HG02870 (cell line): ENCODE measurements around the gene DGKQ.

Experiments used
- ATAC-seq: cut with Tn5 transposase; IDR thresholded peaks from one replicate; pipeline ENCODE4 v1.9.1; 2021; ENCODE audit warnings: mild to moderate bottlenecking, moderate library complexity; ENCODE audit not compliant: unreplicated experiment

The DGKQ gene

DNA sequence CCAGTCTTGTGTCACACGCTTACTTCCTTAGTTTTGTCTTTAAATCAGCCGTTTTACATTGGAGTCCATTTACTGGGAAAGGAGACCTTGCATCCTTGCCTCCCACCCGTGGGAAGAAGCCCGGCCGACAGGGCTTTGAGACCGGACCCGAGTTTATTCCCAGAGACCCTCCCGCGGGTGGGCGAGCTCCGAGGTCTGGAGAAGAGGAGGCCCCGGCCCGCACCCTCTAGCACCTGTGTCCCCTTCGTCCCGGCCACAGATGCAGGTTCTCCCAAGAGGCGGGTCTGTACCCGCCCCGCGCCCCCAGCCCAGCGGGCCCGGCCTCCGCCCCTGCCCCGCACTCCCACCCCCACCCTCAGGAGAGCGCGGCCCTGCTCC lies 23.6 kb upstream of the DGKQ start:
- ATAC-seq: no peak

DNA sequence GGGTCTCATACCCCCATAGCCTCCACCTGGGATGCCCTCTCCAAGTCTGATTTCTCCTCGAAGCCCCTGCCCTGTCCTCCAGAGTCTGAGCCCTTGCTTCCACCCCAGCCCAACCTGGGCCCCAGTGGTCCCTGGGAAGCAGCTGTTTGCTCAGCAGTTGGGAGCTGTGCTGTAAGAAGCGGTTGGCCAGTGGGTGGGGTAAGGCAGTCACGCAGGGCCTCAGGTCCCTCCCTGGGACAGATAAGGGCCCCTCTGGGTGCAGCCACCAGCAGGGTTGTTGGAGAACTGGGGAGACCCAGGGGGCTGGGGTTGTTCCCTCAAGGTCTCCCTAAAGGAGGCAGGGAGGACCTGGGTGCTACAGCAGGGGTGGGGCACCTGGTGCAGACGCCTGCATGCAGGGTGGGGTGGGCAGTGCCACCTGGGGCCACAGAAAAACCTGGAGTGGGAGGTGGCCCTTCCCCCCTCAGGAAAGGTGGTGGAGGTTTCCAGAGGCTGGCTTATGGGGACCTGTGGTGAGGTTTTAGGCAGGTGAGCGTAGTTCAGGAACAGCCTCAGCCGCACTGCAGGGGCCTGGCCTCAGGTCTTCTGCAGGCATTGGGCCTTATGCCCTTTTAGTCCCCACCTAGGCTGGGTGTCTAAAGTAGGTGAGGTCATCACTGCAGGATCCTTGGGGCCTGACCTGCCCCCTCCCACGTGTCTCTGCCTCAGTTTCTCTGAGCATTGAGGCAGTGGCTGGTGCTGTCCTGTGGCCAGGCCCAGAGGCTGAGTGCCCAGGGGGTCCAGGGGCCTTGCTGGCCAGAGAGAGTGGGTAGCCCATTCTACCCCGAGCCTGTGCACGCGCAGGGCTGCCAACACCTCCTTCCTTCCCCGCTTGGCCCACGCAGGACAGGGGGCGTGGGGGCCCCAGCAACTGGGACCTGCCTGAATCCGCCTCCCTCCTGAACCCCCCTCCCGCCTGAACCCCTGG lies 22.9 kb upstream of the DGKQ start:
- no peak for ATAC-seq

DNA sequence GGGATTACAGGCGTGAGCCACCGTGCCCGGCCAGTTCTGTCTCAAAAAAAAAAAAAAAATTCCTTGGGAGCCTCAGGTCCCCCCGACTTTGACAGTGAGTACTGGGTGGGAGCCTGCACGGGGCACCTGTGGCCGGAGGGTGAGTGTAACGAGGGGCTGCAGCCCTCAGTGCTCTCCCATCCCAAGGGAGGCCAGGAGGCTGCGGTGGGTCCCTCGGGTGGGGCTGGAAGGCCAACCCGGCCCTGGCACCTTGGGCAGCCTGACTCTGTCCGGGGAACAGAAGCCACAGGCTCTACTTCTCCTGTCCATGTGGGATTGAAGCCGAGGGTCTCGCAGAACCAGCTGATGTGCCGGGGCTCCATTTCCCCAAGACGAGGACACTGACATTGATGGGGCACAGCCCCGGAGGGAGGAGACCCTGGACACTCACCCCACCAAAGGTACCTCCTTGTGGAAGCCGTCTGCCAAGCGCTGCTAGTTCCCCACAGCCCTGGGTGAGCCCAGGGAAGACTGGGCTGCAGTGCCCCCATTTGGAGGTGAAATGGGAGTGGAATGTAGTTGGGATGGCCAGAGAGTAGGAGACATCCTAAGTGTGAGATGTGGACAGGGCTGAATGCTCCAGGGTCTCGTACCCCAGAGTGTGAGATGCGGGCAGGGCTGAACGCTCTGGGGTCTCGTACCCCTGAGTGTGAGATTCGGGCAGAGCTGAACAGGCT lies 22.1 kb upstream of the DGKQ start:
- no peak for ATAC-seq

DNA sequence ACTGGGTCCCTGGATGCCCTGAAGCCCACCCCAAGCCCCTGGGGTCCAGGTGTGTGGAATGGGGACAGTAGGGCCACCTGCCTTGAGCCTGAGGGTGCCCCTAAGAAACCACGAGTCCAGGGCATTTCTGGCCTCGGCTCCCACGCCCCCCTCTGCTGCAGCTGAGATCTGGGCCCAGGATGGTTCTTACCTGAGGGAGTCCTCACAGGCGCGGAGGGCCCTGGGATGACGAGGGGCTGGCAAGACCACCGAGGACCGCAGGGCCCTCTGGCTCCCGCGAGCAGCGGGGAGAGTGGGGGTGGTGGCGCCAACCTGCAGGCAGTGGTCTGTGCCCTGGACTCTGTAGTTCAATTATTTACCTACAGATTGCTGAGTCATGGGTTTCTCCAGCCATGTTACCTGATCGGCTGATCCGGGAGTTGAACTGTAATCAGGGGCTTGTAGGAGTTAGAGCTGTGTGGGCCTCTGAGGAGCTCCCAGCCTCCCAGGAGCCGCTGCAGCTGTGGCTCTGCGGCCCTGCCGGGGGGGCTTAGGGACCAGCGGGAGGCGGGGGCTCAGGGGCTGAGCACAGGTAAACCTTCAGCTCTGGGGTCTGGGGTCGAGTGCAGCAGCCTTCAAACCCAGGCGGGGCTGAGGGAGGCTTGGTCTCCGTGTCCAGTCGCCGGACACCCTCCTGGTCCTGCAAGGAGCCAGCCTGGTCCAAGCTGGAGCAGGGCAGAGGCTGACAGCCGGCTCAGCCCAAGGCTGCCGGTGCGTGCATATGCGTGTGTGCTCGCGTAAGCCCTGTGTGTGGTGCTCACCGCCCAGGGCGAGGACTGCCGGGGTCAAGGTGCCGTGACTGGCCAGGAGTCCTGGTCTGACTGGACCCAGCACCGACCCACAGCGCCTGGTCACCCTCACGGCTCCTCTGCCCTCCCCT lies 20.0 kb upstream of the DGKQ start, which contains the start of gene SLC26A1:
SLC26A1 (minus strand) TSS at position 294 of the 919 bp plus-strand sequence. CDS start 1,701 bp downstream, outside the sequence.
- no peak for ATAC-seq

DNA sequence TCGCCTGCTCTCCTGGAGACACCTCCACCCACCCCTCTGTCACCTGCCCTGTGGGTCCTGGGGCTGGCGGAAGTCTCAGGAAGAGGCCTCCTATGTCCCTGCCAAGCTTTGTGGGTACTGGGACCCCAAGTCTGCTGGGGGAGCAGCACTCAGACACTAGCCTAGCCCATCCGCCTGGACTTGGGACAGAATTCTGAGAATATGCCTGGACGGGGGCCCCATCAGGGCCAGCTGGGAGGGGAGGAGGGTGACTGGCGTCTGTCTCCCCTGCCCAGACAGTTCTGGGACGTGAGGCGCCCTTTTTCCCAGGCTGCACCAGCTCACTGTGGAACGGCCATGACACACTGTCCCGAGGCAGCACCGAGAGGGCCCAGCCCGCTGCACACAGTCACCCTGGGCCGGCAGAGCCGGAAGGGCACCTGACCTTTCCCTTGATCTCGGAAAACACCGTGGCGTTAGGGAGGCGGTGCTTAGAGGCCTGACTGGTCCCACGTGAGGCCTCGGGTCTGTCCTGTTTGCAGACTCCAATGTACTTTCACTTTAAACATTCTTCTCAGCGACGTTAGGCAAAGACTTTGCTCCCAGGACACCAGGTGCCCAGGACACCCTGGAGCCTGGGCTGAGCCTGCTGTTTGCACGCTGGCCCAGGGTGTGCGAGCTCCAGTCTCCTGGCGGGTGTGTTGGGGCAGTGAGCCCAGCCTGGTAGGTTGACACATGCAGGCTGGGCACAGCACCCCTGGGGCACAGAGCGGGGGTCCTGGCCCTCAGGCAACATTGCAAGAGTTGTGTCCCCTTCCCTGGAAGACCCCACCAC lies 19.1 kb upstream of the DGKQ start:
- no peak for ATAC-seq

DNA sequence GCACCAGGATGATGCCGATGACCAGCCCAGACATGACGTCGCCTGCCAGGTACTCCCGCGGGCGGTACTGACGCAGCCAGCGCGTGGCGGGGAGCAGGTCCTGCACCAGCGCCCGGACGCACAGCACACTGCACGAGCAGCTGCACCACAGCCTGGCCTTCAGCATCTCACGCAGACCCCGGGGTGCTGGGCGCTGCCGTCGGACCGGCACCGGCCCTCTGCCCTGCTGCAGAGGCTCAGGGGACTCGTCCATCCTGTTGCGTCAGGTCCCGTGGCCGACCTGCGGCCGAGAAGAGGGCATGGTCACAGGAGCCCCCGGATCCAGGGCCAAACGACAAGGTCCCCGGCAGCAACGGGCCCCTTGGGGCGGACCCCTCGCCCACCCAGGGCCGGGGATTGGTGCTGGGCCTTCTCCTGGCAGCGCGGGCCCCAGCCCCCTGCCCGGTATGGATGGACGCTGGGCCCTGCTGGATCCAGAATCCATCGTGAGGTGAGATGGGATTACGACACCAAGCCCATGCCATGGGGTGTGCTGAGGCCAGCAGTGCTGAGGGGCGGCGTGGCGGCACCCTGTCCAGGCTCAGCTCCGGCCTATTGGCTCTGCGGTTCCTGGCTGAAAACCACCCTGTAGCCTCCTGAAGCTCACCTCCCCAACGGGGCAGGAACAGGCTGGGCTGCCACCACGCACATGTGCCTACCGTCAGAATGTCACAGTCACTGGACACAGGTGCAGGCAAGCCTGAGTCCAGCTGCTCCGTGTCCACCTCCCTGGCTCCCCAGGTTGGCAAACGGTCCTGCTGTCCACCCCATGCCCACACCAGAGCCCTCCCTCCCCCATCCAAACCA lies 18.3 kb upstream of the DGKQ start:
- ATAC-seq: no peak

DNA sequence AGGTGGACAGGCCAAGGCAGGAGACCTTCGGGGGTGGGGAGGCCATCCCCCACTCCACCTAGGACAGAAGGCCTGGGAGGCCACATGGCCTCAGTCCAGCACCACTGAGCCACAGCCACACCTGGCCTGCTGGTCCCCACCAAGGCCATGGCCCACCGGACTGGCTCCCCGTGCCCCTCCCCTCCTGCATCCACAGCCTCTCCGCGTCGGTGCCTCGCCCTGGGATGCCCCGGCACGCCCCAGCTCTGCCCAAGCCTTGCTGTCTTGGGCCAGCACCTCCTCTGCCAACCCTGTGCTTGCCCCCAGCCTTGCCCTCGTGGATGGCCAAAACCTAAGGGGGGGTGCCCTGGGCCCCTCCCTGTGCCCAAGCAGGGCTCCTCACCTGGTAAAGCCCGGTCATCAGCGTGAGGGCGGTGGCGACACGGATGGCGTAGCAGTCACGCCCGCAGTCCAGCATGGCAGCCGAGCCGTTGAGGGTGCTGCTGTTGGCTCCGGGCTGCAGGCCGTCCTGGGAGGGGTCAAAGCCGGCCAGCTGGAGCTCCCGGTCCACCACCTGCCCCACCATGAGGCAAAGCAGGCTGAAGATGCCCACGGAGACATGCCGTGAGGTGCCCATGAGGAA lies 17.5 kb upstream of the DGKQ start:
- no peak for ATAC-seq

DNA sequence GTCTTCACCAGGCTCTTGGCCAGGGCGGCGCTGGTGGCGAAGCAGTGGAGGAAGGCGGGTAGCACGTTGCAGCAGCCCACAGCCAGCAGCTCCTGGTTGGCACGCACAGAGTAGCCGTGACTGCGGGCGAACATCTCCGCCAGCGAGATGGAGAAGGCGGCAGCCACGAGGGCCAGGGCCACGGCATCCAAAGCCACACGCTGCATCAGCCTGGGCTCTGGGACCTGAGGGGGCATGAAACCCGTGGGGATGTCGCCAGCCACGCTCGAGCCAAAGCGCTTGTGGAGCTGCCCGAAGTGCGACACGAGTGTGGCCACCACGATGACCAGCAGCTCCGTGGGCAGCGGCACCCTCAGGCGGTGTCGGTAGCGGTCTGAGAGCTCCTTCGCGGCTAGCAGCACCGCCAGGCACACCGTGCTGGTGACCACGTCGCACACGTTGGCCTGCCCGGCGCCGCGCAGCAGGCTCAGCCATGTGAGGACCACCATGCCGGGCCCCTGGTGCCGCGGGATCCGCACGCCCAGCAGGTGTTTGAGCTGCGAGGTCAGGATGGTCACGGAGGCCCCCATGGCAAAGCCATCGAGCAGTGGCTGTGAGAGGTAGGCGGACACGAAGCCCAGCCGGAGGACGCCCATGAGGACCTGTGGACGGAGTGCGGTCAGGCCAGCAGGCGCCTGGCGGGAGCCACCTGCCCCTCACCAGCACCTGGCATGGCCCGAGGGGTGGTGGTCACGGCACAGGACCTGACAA lies 16.5 kb upstream of the DGKQ start:
- no peak for ATAC-seq

DNA sequence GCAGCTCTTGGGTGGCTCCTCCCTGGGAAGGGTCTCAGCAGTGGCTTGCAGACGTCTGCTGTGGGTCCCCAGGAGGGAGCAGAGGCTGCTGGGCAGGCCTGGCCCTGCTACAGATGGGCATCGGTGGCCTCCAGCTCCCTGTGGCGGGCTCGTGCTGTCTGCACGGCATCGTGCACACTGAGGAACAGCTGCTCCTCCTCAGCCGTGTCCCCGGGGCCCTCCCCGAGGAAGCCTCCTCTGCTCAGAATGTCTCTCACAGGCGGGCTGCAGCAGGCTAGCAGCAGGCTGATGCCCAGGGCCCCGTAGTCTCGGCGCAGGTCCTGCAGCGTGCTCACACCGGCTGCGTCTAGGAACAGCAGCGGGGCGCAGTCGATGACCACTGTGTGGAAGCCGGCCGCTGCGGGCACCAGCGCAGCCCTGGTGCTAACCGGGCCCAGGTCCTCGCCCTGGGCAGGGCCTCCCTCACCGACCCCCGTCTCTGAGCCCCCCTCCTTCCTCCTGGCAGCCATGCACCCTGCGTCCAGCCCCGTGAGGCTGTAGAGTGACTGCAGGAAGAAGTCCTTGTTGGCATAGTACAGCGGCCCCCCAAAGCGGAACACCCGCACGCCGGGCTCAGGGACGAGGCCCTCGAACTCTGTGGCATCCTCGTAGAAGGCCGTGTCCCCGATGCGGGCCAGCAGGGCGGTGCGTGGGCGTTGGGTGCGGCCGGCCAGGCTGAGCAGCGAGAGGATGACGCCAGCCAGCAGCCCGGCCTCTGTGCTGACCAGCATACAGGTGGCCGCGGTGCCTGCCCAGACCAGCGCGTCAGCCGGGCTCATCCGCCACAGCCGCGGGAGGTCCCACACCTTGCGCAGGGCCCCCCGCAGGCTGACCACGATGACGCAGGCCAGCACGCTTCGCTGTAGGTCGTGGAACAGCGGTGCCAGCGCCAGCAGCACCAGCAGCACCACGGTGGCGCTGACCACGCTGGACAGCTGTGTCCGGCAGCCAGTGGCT lies 15.7 kb upstream of the DGKQ start:
- no peak for ATAC-seq

DNA sequence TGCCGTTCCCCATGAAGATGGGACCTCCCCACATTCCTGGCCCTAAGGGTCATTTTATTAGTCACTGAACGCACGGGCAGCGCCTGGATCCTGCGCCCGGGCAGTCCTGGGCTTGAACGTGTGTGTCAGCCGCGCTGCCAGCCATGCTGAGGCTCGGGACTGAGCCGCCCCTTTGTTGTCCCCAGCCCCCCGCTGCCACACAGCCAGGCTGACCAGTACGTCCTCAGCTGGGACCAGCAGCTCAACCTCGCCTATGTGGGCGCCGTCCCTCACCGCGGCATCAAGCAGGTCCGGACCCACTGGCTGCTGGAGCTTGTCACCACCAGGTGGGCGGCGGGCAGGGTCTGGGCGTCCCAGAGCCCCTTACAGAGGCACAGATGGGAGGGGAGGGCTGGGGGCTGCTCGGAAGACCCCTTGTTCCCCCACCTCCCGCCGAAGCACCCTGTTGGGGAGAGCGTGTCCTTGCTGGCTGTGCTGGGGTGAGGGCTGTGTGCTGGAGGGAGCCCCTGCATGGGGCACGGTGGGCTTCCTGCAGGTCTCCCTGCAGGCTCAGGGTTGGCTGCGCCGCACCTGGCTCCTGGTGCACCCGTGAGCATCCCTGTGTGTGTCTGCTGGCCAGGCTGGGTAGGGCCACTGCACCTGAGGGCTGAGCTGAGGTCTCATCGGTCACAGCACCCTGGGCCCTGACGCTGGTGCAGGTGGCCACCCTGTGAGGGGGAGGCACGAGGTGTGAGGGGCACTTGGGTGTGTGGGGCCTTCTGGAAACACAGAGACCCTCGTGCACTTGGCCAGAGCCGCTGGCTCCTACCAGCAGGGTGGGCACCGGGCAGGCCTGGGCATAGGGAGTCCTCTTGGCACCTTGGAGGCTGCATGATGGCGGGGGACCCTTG lies 14.5 kb upstream of the DGKQ start:
- no peak for ATAC-seq

DNA sequence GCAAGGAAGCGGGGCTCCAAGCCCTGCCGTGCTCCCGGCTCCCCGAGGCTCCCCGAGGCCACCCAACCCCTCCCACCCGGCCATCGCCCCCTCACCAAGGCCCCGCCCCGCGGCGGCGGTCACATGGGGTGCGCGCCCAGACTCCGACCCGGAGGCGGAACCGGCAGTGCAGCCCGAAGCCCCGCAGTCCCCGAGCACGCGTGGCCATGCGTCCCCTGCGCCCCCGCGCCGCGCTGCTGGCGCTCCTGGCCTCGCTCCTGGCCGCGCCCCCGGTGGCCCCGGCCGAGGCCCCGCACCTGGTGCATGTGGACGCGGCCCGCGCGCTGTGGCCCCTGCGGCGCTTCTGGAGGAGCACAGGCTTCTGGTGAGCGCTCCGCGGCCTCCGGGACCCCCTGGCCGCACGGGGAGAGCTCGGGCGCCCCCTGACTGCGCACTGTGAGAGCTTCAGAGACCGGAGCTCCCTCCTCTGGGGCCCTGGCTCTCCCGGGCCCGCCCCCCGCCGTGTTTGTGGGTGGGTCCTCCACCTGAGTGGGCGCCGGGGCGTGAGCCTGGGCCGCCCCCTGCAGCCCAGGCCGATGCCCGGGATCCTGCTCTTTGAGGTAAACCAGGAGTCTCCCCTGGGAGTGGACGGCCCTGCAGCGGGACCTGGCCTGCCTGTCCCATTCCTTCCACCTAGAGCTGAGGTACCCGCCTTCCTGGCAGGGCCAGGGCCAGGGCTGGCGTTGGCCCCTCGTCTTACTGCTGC lies 13.7 kb upstream of the DGKQ start, which contains the start of gene IDUA:
IDUA (plus strand) TSS at position 166 of the 745 bp plus-strand sequence; CDS start at position 207, 41 bp downstream.
- ATAC-seq: peak; percentile 69

DNA sequence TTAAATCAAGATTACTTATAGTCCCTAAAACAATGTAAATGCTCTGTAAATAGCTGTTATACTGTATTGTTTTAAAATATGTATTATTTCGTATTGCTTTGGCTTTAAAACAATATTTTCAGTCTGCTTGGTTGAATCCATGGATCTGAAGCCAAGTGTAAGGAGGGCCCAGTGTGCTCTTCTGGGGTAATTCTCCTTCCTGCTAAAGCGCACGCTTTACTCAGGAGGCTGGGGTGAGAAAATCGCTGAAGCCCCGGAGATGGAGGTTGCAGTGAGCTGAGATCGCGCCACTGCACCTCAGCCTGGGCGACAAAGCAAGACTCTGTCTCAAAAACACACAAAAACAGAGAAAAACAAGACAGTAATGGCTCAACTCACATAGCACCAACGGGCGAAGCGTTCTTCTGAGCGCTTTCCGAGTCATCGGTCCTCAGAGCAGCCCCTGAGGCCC lies 13.1 kb upstream of the DGKQ start:
- ATAC-seq: peak; percentile 13

DNA sequence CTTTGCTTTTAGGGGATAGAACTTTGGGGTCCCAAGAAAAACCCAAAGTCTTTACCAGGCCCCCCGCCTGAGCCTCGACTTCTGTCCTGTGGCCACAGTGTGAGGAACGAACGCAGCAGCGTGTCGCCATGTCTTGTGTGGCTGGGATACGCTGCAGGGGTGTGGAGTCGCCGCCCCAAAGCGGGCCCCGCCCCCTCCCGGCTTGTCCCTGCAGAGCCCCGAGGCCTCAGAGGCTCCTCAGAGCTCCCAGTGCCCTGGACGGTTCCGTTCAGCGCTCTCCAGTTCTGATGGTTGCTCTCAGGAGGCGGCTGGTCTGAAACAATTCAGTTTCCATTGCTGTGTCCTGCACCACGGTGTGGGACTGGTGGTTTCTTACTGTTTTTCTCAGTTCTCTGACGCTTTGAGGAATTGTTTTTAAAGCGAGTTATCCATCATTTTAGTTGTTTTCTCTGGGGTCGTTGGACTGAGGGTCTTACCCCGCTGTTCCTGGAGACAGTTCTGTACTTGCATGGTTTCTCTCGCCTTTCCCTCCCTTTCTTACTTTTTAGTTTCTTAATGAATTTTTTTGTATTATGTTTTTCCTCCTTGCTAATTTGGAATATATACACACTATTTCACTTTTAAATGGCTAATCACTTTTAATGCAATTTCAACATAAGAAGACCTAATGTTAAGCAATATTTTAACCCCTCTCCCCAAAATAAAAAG lies 11.9 kb upstream of the DGKQ start:
- ATAC-seq: no peak

DNA sequence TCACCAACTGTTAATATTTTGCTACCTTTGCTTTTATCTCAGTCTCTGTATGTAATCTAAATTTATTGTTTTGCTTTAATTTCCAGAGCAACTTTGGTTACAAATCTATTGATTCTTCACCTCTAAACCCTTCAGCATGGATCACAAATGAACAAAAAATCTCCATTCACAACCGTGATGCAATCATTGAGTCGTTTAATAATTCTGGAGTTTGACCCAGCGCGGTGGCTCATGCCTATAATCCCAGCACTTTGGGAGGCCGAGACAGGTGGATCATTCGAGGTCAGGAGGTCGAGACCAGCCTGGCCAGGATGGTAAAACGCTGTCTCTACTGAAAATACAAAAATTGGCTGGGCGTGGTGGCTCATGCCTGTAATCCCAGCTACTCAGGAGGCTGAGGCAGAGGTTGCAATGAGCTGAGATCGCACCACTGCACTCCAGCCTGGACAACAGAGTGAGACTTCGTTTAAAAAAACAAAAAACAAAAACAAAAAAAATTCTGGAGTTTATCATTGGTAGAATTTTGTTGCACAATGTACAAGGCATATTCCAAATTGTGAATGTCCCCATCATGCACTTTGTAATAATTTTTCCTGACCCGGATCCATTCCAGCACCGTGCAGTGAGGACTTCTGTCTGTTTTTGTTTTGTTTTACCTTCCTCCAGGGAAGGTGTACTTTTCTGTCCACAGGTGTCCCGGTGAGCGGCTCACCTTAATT lies 11.1 kb upstream of the DGKQ start:
- no peak for ATAC-seq
